Measurements from ENCODE around the gene IGSF21.

DNA sequence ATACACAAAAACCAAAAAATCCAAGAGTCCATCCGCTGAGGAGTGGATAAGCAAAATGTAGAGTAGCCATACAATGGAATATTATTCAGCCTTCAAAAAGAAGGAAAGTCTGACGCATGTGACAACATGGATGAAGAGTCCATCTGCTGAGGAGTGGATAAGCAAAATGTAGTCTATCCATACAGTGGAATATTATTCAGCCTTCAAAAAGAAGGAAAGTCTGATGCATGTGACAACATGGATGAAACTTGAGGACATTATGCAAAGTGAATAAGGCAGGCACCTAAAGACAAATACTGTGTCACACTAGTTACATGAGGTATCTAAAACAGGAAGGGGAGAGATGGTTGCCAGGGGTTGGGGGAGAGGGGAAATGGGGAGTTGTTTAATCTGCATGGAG, 14.0 kb upstream of the IGSF21 start:
- TF ChIP-seq POLR2A (IDR thresholded peaks at IDR 0.05) (no peak), CTCF (IDR thresholded peaks at IDR 0.05) (no peak), EP300 (IDR thresholded peaks at IDR 0.05) (no peak)

All from gastroesophageal sphincter (tissue), 3 donors.